ENCODE measurements around the gene GGNBP2. TPM values are rescaled to one million over a fixed set of nuclear protein-coding genes. Genes with fewer than 3 reads are reported as not detected.

The GGNBP2 gene
- total and polyA plus RNA-seq, 9 donors = 45.1 to 92.1 (median 66.2) TPM

- no peaks in the 10 kb centered on the region for H3K27me3 ChIP-seq
- no peak overlapping the region for H3K4me3 ChIP-seq
- H3K27ac ChIP-seq = no peak overlapping the region
- H3K4me1 ChIP-seq (ENCODE audit: insufficient read depth) = no peaks in the 10 kb centered on the region
- H3K36me3 ChIP-seq = no peaks in the 10 kb centered on the region
- DNase-seq = no peak
- H3K9me3 ChIP-seq = no peaks in the 10 kb centered on the region
- intact Hi-C loops (cut with DNase I) = no loop called here
- WGBS, 3 donors = 87 to 93% (median 92%) methylated on average over 7 of the region's 7 CpGs
- TF ChIP-seq POLR2A (IDR thresholded peaks at IDR 0.05) (no peak), EP300 (IDR thresholded peaks at IDR 0.05) (no peak), CTCF (IDR thresholded peaks at IDR 0.05) (no peak)
Observed at GRCh38 chr17:36503456-36504155, 41.1 kb upstream of the GGNBP2 start.

- H3K4me1 ChIP-seq (ENCODE audit: insufficient read depth) = no peaks in the 10 kb centered on the region
- intact Hi-C loops (cut with DNase I) = no loop called here
- H3K4me3 ChIP-seq = no peak overlapping the region
- no peaks in the 10 kb centered on the region for H3K36me3 ChIP-seq
- H3K27ac ChIP-seq = no peak overlapping the region
- 94 to 98% (median 95%) methylated on average over 5 of the region's 5 CpGs for WGBS, 3 donors
- no peaks in the 10 kb centered on the region for H3K9me3 ChIP-seq
- no peak for DNase-seq
- no peaks in the 10 kb centered on the region for H3K27me3 ChIP-seq
- TF ChIP-seq POLR2A (IDR thresholded peaks at IDR 0.05) (no peak), EP300 (IDR thresholded peaks at IDR 0.05) (no peak), CTCF (IDR thresholded peaks at IDR 0.05) (no peak)
Observed at GRCh38 chr17:36504156-36504545, 40.6 kb upstream of the GGNBP2 start.

GRCh38 chr17:36505171-36505570 is 39.5 kb upstream of the GGNBP2 start:
- no peaks in the 10 kb centered on the region for H3K36me3 ChIP-seq
- no peaks in the 10 kb centered on the region for H3K9me3 ChIP-seq
- 87 to 93% (median 92%) methylated on average over 8 of the region's 8 CpGs for WGBS, 3 donors
- H3K27ac ChIP-seq = no peak overlapping the region
- no peak overlapping the region for H3K4me3 ChIP-seq
- DNase-seq = no peak
- TF ChIP-seq POLR2A (IDR thresholded peaks at IDR 0.05) = no peak
- no peak for TF ChIP-seq CTCF (IDR thresholded peaks at IDR 0.05)
- TF ChIP-seq EP300 (IDR thresholded peaks at IDR 0.05) = no peak
- H3K27me3 ChIP-seq = no peaks in the 10 kb centered on the region
- no peaks in the 10 kb centered on the region for H3K4me1 ChIP-seq (ENCODE audit: insufficient read depth)
- intact Hi-C loops (cut with DNase I) = no loop called here

- Histone ChIP-seq H3K9me3 (no peaks in the 10 kb centered on the region), H3K27me3 (no peaks in the 10 kb centered on the region), H3K27ac (no peak overlapping the region), H3K36me3 (no peaks in the 10 kb centered on the region), H3K4me3 (no peak overlapping the region), H3K4me1 (ENCODE audit: insufficient read depth) (no peaks in the 10 kb centered on the region)
- intact Hi-C loops (cut with DNase I) = no loop called here
- WGBS, 3 donors = 68 to 84% (median 81%) methylated on average over 6 of the region's 6 CpGs
- TF ChIP-seq POLR2A (IDR thresholded peaks at IDR 0.05) = no peak
- TF ChIP-seq EP300 (IDR thresholded peaks at IDR 0.05) = no peak
- TF ChIP-seq CTCF (IDR thresholded peaks at IDR 0.05) = no peak
- no peak for DNase-seq
Observed at GRCh38 chr17:36506249-36506826, 38.4 kb upstream of the GGNBP2 start.
